HEK293 (cell line): ENCODE data around the gene MUC5AC.

ENCODE experiments used
- CTCF ChIA-PET: fragments of 350-600 bp; formaldehyde crosslinking; extraction: SDS; loops from one replicate; lab custom pipeline; 2021; ENCODE audit warnings: antibody characterized with exemption; lab: Yijun Ruan, JAX
- POLR2A ChIA-PET: fragments of 300-600 bp; formaldehyde crosslinking; extraction: SDS; loops from one replicate; lab custom pipeline; 2020; ENCODE audit warnings: antibody characterized with exemption, inconsistent platforms; lab: Yijun Ruan, JAX
- H3K27ac ChIP-seq: fragments of 200-500 bp; sonication (Bioruptor generic); 2 replicates; pipeline ENCODE4 v1.5.1; 2014; ENCODE audit warnings: low read depth, low read length, control low read depth, inconsistent platforms; ENCODE audit errors: extremely low read depth
- H3K36me3 ChIP-seq, 2 experiments: fragments of 200-500 bp in 1 of 2; sonication (Bioruptor generic) in 1 of 2; 1 replicate in 1 of 2; 2 replicates in 1 of 2; pipeline ENCODE4 v1.5.1; 2014 to 2017; ENCODE audit warnings: inconsistent platforms in 2 of 2, low read length in 2 of 2; ENCODE audit not compliant: control insufficient read depth in 2 of 2, insufficient read depth in 1 of 2
- H3K4me1 ChIP-seq: fragments of 200-500 bp; sonication (Bioruptor generic); 2 replicates; pipeline ENCODE4 v1.5.1; 2014; ENCODE audit warnings: mild to moderate bottlenecking, low read length, inconsistent platforms; ENCODE audit not compliant: control insufficient read depth, insufficient read depth
- H3K4me3 ChIP-seq: 2 replicates; pipeline ENCODE4 v1.5.1; 2011; ENCODE audit warnings: low read depth, mild to moderate bottlenecking, control low read depth, low read length, moderate library complexity
- H3K9me3 ChIP-seq: fragments of 200-500 bp; sonication (Bioruptor generic); 2 replicates; pipeline ENCODE4 v1.5.1; 2014; ENCODE audit warnings: low read depth, low read length, inconsistent platforms; ENCODE audit not compliant: control insufficient read depth, insufficient read depth
- BCL11B ChIP-seq: fragments of 450-650 bp; formaldehyde crosslinking; IDR thresholded peaks from 2 replicates; pipeline ENCODE4 v1.5.1; 2016; ENCODE audit warnings: low read depth, missing biosample characterization, missing genetic modification characterization
- FEZF1 ChIP-seq: fragments of 450-650 bp; formaldehyde crosslinking; IDR thresholded peaks from 2 replicates; pipeline ENCODE4 v1.5.1; 2016; ENCODE audit warnings: missing biosample characterization, missing genetic modification characterization
- GLIS2 ChIP-seq: fragments of 450-650 bp; formaldehyde crosslinking; IDR thresholded peaks from 2 replicates; pipeline ENCODE4 v1.5.1; 2016; ENCODE audit warnings: missing biosample characterization, missing genetic modification characterization
- SALL2 ChIP-seq: fragments of 450-650 bp; formaldehyde crosslinking; IDR thresholded peaks from 2 replicates; pipeline ENCODE4 v1.5.0; 2017; ENCODE audit warnings: missing biosample characterization, mild to moderate bottlenecking, missing genetic modification characterization, borderline replicate concordance
- SP2 ChIP-seq: fragments of 450-650 bp; formaldehyde crosslinking; IDR thresholded peaks from 2 replicates; pipeline ENCODE4 v1.5.1; 2016; ENCODE audit warnings: missing biosample characterization, missing genetic modification characterization
- YY2 ChIP-seq: fragments of 450-650 bp; formaldehyde crosslinking; IDR thresholded peaks from 2 replicates; pipeline ENCODE4 v1.5.1; 2016; ENCODE audit warnings: missing biosample characterization, missing genetic modification characterization
- ZBTB20 ChIP-seq: fragments of 450-650 bp; formaldehyde crosslinking; IDR thresholded peaks from 2 replicates; pipeline ENCODE4 v1.5.1; 2016; ENCODE audit warnings: missing biosample characterization, missing genetic modification characterization
- ZBTB7A ChIP-seq: fragments of 450-650 bp; formaldehyde crosslinking; IDR thresholded peaks from 2 replicates; pipeline ENCODE4 v1.5.1; 2016; ENCODE audit warnings: low read depth, missing biosample characterization, missing genetic modification characterization
- ZEB2 ChIP-seq: fragments of 450-650 bp; formaldehyde crosslinking; IDR thresholded peaks from 2 replicates; pipeline ENCODE4 v1.5.1; 2016; ENCODE audit warnings: missing biosample characterization, missing genetic modification characterization
- ZFP69B ChIP-seq: fragments of 450-650 bp; formaldehyde crosslinking; IDR thresholded peaks from 2 replicates; pipeline ENCODE4 v1.5.1; 2016; ENCODE audit warnings: missing biosample characterization, missing genetic modification characterization
- ZIC2 ChIP-seq: fragments of 450-650 bp; formaldehyde crosslinking; IDR thresholded peaks from 2 replicates; pipeline ENCODE4 v1.5.1; 2016; ENCODE audit warnings: missing biosample characterization, missing genetic modification characterization
- ZNF10 ChIP-seq: fragments of 450-650 bp; formaldehyde crosslinking; IDR thresholded peaks from 2 replicates; pipeline ENCODE4 v1.5.1; 2017; ENCODE audit warnings: missing biosample characterization, missing genetic modification characterization
- ZNF121 ChIP-seq: fragments of 450-650 bp; formaldehyde crosslinking; IDR thresholded peaks from 2 replicates; pipeline ENCODE4 v1.5.1; 2016; ENCODE audit warnings: missing biosample characterization, missing genetic modification characterization
- ZNF133 ChIP-seq: fragments of 450-650 bp; formaldehyde crosslinking; IDR thresholded peaks from 2 replicates; pipeline ENCODE4 v1.5.1; 2016; ENCODE audit warnings: missing biosample characterization, missing genetic modification characterization
- ZNF138 ChIP-seq: fragments of 450-650 bp; formaldehyde crosslinking; IDR thresholded peaks from 2 replicates; pipeline ENCODE4 v1.5.1; 2016; ENCODE audit warnings: missing biosample characterization, missing genetic modification characterization, borderline replicate concordance
- ZNF140 ChIP-seq: fragments of 450-650 bp; formaldehyde crosslinking; IDR thresholded peaks from 2 replicates; pipeline ENCODE4 v1.5.1; 2016; ENCODE audit warnings: missing biosample characterization, missing genetic modification characterization
- ZNF223 ChIP-seq: fragments of 450-650 bp; formaldehyde crosslinking; IDR thresholded peaks from 2 replicates; pipeline ENCODE4 v1.5.1; 2016; ENCODE audit warnings: missing biosample characterization, missing genetic modification characterization
- ZNF239 ChIP-seq: fragments of 450-650 bp; formaldehyde crosslinking; IDR thresholded peaks from 2 replicates; pipeline ENCODE4 v1.5.1; 2016; ENCODE audit warnings: missing biosample characterization, missing genetic modification characterization
- ZNF37A ChIP-seq: fragments of 450-650 bp; IDR thresholded peaks from 2 replicates; pipeline ENCODE4 v1.5.1; 2018; ENCODE audit warnings: missing biosample characterization, missing genetic modification characterization
- ZNF449 ChIP-seq: fragments of 450-650 bp; formaldehyde crosslinking; IDR thresholded peaks from 2 replicates; pipeline ENCODE4 v1.5.1; 2017; ENCODE audit warnings: missing biosample characterization, mild to moderate bottlenecking, missing genetic modification characterization, moderate library complexity
- ZNF530 ChIP-seq: fragments of 450-650 bp; formaldehyde crosslinking; IDR thresholded peaks from 2 replicates; pipeline ENCODE4 v1.5.1; 2016; ENCODE audit warnings: low read depth, missing biosample characterization, missing genetic modification characterization
- ZNF600 ChIP-seq: fragments of 450-650 bp; formaldehyde crosslinking; IDR thresholded peaks from 2 replicates; pipeline ENCODE4 v1.5.1; 2016; ENCODE audit warnings: missing biosample characterization, missing genetic modification characterization
- ZNF654 ChIP-seq: fragments of 450-650 bp; formaldehyde crosslinking; IDR thresholded peaks from 2 replicates; pipeline ENCODE4 v1.5.1; 2016; ENCODE audit warnings: low read depth, missing biosample characterization, missing genetic modification characterization
- ZNF777 ChIP-seq: fragments of 450-650 bp; formaldehyde crosslinking; IDR thresholded peaks from 2 replicates; pipeline ENCODE4 v1.5.1; 2017; ENCODE audit warnings: missing biosample characterization, missing genetic modification characterization, borderline replicate concordance
- TF ChIP-seq, protein P1 (sequence below): fragments of 450-650 bp; formaldehyde crosslinking; IDR thresholded peaks from 2 replicates; pipeline ENCODE4 v1.5.1; 2017; ENCODE audit warnings: missing biosample characterization, missing genetic modification characterization

MUC5AC gene

DNA sequence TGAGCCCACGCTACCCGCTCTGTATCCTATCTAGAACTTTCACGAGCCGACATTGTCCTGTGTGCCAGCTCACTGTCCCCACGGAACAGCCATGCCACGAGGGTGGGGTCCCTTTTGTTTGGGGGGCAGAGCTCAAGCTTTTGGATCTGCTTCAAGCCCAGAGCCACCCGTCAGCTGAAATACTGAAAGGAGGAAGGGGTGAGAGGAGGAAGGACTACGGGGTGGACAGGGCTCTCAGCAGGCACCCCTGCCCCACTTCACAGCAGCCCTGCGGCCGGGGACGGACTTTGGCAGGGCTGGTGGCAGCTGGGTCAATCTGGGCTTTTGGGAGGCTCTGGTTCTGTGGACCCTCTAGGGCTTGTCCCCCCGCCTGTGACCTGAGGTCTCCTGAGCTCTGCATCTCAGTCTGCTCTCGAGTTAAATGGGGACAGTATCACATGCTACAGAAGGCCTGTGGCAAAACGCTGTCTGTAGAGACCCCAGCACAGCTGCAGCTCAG lies 30.0 kb upstream of the MUC5AC start:
- POLR2A ChIA-PET = interaction anchor here (0.6 kb wide), 1 partner anchor 1704 kb away, joined by 5 read pairs; no protein-coding TSS in a partner anchor
- H3K9me3 ChIP-seq = no peaks in the 10 kb centered on the region
- no peak overlapping the region for H3K27ac ChIP-seq
- CTCF ChIA-PET = no interaction called here
- H3K36me3 ChIP-seq = no peaks in the 10 kb centered on the region
- H3K4me3 ChIP-seq = no peak overlapping the region
- no peaks in the 10 kb centered on the region for H3K4me1 ChIP-seq
- no peak for TF ChIP-seq YY2 (tag by site-specific recombination)
- no peak for TF ChIP-seq ZNF530 (tag by site-specific recombination)
- no peak for TF ChIP-seq ZNF777 (tag by site-specific recombination)
- TF ChIP-seq SP2 (tag by site-specific recombination) = no peak
- no peak for TF ChIP-seq ZNF600 (tag by site-specific recombination)
- TF ChIP-seq ZNF654 (tag by site-specific recombination) = no peak
- TF ChIP-seq ZNF37A (tag by site-specific recombination) = no peak

- POLR2A ChIA-PET = no interaction called here
- no peak for TF ChIP-seq ZNF140
- TF ChIP-seq ZBTB20 = no peak
- no peak for TF ChIP-seq ZNF449 (tag by site-specific recombination)
- 0 out of 2 replicates have a peak, but pooled peaks have one; percentile 26 for TF ChIP-seq GLIS2 (tag by site-specific recombination)
- no peak for TF ChIP-seq ZBTB7A (tag by site-specific recombination)
- no peak for TF ChIP-seq ZNF121
- TF ChIP-seq SALL2 (tag by site-specific recombination) = no peak
These were observed 29.2 kb upstream of the MUC5AC start for GRCh38 chr11:1128311-1129142.

GRCh38 chr11:1129143-1129610 lies 28.6 kb upstream of the MUC5AC start:
- no peaks in the 10 kb centered on the region for H3K9me3 ChIP-seq
- POLR2A ChIA-PET = no interaction called here
- CTCF ChIA-PET = interaction anchor here (0.7 kb wide), 1 partner anchor 378 kb away, joined by 3 read pairs; no protein-coding TSS in a partner anchor

More at GRCh38 chr11:1128311-1129142, 29.2 kb upstream of the MUC5AC start:
- Histone ChIP-seq H3K36me3 (no peaks in the 10 kb centered on the region), H3K9me3 (no peaks in the 10 kb centered on the region), H3K4me3 (no peak overlapping the region), H3K4me1 (no peaks in the 10 kb centered on the region), H3K27ac (no peak overlapping the region)
- CTCF ChIA-PET = no interaction called here

DNA sequence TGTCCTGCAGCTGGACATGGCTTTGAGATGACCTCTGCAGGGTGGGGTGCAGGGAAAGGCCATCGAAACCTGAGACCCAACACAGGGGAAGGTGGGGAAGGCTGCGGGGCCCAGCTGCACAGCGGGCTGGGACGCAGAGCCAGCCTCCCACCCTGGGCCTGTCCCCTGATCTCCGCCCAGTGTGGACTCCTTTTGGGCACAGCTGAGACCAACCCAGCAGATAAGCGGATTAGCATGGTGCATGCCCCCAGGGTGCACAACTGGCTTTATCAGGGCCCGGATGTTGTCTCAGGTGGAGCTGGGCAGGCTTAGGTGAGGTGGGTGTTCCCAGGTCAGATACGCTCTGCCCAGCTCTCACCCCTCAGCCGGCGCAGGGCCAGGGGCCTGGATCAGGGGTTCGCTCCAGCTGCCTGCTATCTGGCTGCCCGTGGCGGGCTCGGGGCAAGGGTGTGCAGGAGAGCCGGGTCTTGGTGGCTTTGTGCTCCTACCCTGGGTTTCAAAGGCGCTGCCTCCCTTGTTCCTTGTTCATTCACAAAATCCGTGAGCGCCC lies 28.1 kb upstream of the MUC5AC start:
- CTCF ChIA-PET = interaction anchor here (0.7 kb wide), 1 partner anchor 378 kb away, joined by 3 read pairs; no protein-coding TSS in a partner anchor
- Histone ChIP-seq H3K4me3 (no peak overlapping the region), H3K4me1 (no peaks in the 10 kb centered on the region), H3K27ac (no peak overlapping the region), H3K36me3 (no peaks in the 10 kb centered on the region), H3K9me3 (no peaks in the 10 kb centered on the region)
- POLR2A ChIA-PET = no interaction called here
- TF ChIP-seq ZNF10 (tag by site-specific recombination) (no peak), ZEB2 (no peak), ZNF133 (tag by site-specific recombination) (no peak), BCL11B (tag by site-specific recombination) (no peak), ZNF239 (tag by site-specific recombination) (no peak), FEZF1 (tag by site-specific recombination) (no peak)
- TF ChIP-seq, protein P1, sequence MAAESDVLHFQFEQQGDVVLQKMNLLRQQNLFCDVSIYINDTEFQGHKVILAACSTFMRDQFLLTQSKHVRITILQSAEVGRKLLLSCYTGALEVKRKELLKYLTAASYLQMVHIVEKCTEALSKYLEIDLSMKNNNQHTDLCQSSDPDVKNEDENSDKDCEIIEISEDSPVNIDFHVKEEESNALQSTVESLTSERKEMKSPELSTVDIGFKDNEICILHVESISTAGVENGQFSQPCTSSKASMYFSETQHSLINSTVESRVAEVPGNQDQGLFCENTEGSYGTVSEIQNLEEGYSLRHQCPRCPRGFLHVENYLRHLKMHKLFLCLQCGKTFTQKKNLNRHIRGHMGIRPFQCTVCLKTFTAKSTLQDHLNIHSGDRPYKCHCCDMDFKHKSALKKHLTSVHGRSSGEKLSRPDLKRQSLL (tag by site-specific recombination) = no peak

More at GRCh38 chr11:1129143-1129610, 28.6 kb upstream of the MUC5AC start:
- Histone ChIP-seq H3K36me3 (no peaks in the 10 kb centered on the region), H3K4me1 (no peaks in the 10 kb centered on the region), H3K27ac (no peak overlapping the region), H3K4me3 (no peak overlapping the region)
- TF ChIP-seq ZIC2 = peak; percentile 37
- no peak for TF ChIP-seq ZNF138 (tag by site-specific recombination)
- TF ChIP-seq ZFP69B (tag by site-specific recombination) = no peak
- no peak for TF ChIP-seq ZNF223 (tag by site-specific recombination)
